GM18870 (cell line): ENCODE results near the gene PSME4.

Experiments used
- ATAC-seq: cut with Tn5 transposase; IDR thresholded peaks from one replicate; pipeline ENCODE4 v1.9.1; 2021; ENCODE audit warnings: moderate library complexity; ENCODE audit not compliant: unreplicated experiment

The PSME4 gene

GRCh38 chr2:53970724-53971602 is at the start of gene PSME4:
TSS of gene PSME4 (minus strand) at chr2:53970993. CDS start at chr2:53970784, 209 bp downstream.
- peak; percentile 51 for ATAC-seq

GRCh38 chr2:54015798-54016699 is 45.3 kb upstream of the PSME4 start:
- ATAC-seq, result no peak

GRCh38 chr2:54013996-54014395 is 43.2 kb upstream of the PSME4 start:
- no peak for ATAC-seq

- ATAC-seq, result no peak
Observed at GRCh38 chr2:54012538-54013141, 41.8 kb upstream of the PSME4 start.

- ATAC-seq, result no peak
Observed at GRCh38 chr2:54009549-54009948, 38.8 kb upstream of the PSME4 start.

- ATAC-seq, result no peak
Observed at GRCh38 chr2:54008439-54008838, 37.6 kb upstream of the PSME4 start.

- ATAC-seq, result no peak
Observed at GRCh38 chr2:54000524-54000923, 29.7 kb upstream of the PSME4 start.

- no peak for ATAC-seq
Observed at GRCh38 chr2:54000122-54000521, 29.3 kb upstream of the PSME4 start.

GRCh38 chr2:53998834-53999233 is 28.0 kb upstream of the PSME4 start:
- ATAC-seq, result no peak

- peak; percentile 86 for ATAC-seq
Observed at GRCh38 chr2:53994818-53995808, 24.3 kb upstream of the PSME4 start.

- no peak for ATAC-seq
Observed at GRCh38 chr2:53991948-53992347, 21.2 kb upstream of the PSME4 start.

- no peak for ATAC-seq
Observed at GRCh38 chr2:53989210-53989862, 18.5 kb upstream of the PSME4 start.

GRCh38 chr2:53987336-53987921 is 16.6 kb upstream of the PSME4 start:
- ATAC-seq, result peak; percentile 51

- ATAC-seq, result no peak
Observed at GRCh38 chr2:53985646-53986045, 14.9 kb upstream of the PSME4 start.

GRCh38 chr2:53969968-53970723 is 647 bp downstream of the PSME4 start:
- ATAC-seq, result peak; percentile 24

GRCh38 chr2:53969285-53969967 is 1.4 kb downstream of the PSME4 start:
- peak; percentile 30 for ATAC-seq

GRCh38 chr2:53964987-53965687 is 5.7 kb downstream of the PSME4 start:
- no peak for ATAC-seq
